COLO668 (cell line): ENCODE measurements around the gene SLC37A1.
"Not testable (repeated sequence)": the region's sequence is repeated elsewhere in the genome, so short reads cannot be mapped to it uniquely, and the experiment has no call there.

ENCODE experiments used
- DNase-seq: peaks from one replicate; lab custom pipeline; 2025; ENCODE audit not compliant: unreplicated experiment; lab: John Stamatoyannopoulos, UW

Gene SLC37A1

GRCh38 chr21:42614811-42615351, 101.2 kb downstream of the SLC37A1 start:
- peak; percentile 47 for DNase-seq

GRCh38 chr21:42615377-42615776, 101.7 kb downstream of the SLC37A1 start:
- DNase-seq = not testable (repeated sequence)

- DNase-seq = no peak
Measured at GRCh38 chr21:42615924-42616323, 102.3 kb downstream of the SLC37A1 start.

GRCh38 chr21:42616446-42616845, 102.8 kb downstream of the SLC37A1 start:
- no peak for DNase-seq

- no peak for DNase-seq
Measured at GRCh38 chr21:42616941-42617340, 103.3 kb downstream of the SLC37A1 start.

GRCh38 chr21:42617486-42617885, 103.8 kb downstream of the SLC37A1 start:
- DNase-seq = no peak

- DNase-seq = no peak
Measured at GRCh38 chr21:42618707-42619102, 105.1 kb downstream of the SLC37A1 start.

GRCh38 chr21:42619166-42619565, 105.5 kb downstream of the SLC37A1 start:
- DNase-seq = no peak

GRCh38 chr21:42619841-42620240, 106.2 kb downstream of the SLC37A1 start:
- no peak for DNase-seq

GRCh38 chr21:42621166-42621818, 107.6 kb downstream of the SLC37A1 start:
- DNase-seq = no peak

GRCh38 chr21:42621819-42622177, 108.1 kb downstream of the SLC37A1 start:
- peak; percentile 34 for DNase-seq

- no peak for DNase-seq
Measured at GRCh38 chr21:42622284-42622683, 108.6 kb downstream of the SLC37A1 start.

GRCh38 chr21:42623694-42624093, 110.0 kb downstream of the SLC37A1 start:
- DNase-seq = no peak

- peak; percentile 44 for DNase-seq
Measured at GRCh38 chr21:42624095-42624790, 110.6 kb downstream of the SLC37A1 start.

- DNase-seq = no peak
Measured at GRCh38 chr21:42624936-42625335, 111.3 kb downstream of the SLC37A1 start.

GRCh38 chr21:42626171-42626570, 112.5 kb downstream of the SLC37A1 start:
- DNase-seq = no peak

- DNase-seq = peak; percentile 29
Measured at GRCh38 chr21:42627527-42628289, 114.1 kb downstream of the SLC37A1 start.

GRCh38 chr21:42628466-42629061, 114.9 kb downstream of the SLC37A1 start:
- not testable (repeated sequence) for DNase-seq

GRCh38 chr21:42629933-42630589, 116.4 kb downstream of the SLC37A1 start:
- DNase-seq = peak; percentile 49

- no peak for DNase-seq
Measured at GRCh38 chr21:42630626-42631025, 117.0 kb downstream of the SLC37A1 start.
